Fibroblast of skin of left quadriceps (primary cell): ENCODE measurements around the gene USP40.

Source experiments
- DNase-seq, 2 experiments: peaks; one replicate each; pipeline ENCODE4 v3.0.0-alpha.2; 2013; ENCODE audit warnings: low read depth in 2 of 2

USP40 gene

DNA sequence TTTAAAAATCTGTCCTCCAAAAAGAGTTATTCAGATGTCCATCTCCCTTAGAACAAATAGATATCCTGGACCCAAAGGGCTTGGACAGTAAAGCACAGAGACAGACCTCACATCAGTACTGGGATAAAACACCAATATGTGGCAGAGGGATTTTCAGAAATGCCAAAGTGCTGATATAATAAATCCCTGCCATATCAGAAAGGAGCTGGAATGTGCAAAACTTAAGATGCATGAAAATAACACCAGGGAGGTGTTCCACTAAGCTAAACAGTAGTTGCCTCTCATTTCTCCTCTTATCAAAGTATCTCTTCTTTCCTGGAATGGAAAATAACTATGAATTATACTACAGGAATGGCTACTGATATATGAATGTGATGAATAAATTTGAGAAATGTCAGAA is 13.2 kb downstream of the USP40 start:
- no peak for DNase-seq

DNA sequence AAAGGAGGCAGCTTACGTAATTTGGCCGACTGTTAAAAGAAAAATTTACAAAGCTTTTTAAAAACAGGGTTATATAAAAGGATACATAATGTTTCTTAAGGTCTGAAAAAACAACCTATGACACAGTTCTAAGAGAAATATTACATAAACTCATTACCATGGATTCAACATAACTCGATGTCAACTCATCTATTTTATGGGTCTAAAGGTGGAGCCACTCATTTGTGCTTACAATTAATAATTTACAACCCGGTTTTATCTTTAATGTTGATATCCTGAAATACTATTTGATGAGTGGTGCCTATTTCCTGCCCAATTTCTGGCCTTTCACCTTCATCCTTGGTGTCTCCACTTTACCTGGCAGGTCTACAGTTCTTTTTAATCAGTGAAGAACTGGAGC is 15.1 kb downstream of the USP40 start:
- no peak for DNase-seq

GRCh38 chr2:233546774-233547173 is 19.8 kb downstream of the USP40 start:
- no peak for DNase-seq

DNA sequence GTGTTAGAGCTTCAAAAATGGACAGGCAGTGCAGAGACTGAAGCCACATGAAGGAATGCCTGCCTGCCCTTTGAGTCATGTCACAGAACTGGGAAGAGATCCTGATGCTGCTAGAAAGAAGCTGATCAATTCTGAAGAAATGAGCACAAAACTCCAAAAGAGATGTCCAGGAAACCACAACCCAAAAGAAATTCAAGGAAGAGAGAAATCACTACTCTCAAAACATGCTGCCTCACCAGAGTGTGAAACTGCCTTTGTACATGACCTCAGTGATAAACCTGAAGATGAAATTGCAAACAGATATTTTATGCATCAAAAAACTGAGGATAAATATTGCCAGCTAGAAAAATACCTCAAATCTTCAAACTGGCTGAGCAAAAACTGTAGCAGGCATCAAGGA is 20.5 kb downstream of the USP40 start:
- no peak for DNase-seq

DNA sequence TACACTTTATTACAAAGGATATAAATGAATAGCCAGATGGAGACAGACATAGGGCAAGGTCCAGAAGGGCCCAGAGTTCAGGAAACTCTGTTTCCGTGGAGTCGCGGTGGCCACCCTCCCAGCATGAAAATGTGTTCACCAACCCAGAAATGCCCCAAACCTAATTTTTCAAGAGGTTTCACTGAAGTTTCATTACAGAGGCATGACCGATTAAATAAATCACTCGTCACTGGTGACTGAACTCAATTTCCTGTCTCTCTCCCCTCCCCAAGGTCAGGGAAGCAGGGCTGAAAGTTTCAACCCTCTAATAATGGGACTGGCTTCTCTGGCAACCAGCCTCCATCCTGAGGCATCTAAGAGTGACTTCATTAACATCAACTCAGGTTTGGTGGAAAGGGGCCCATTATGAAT is 22.4 kb downstream of the USP40 start:
- DNase-seq = peak in 1 of 2 experiments; percentile 10

DNA sequence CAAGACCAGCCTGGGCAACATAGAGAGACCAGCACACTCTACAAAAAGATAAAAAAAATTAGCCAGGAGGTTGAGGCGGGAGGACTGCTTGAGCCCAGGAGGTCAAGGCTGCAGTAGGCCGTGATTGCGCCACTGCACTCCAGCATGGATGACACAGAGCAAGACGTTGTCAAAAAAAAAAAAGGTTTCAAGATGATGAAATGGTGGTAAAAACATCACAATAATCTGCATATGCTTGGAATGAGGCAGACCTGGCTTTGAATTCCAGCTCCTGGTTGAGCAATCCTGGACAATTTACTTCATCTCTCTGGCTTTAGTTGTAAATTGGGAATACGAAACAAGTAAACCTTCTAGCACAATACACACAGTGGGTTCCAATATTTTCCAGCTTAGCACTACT is 24.1 kb downstream of the USP40 start:
- DNase-seq = peak; percentile 62 to 65

- DNase-seq = no peak
Measured at GRCh38 chr2:233538741-233539140, 27.8 kb downstream of the USP40 start.

GRCh38 chr2:233535271-233535670 is 31.3 kb downstream of the USP40 start:
- DNase-seq = no peak

GRCh38 chr2:233532971-233533370 is 33.6 kb downstream of the USP40 start:
- DNase-seq = no peak

GRCh38 chr2:233531955-233532354 is 34.6 kb downstream of the USP40 start:
- DNase-seq = no peak

GRCh38 chr2:233530381-233530780 is 36.2 kb downstream of the USP40 start:
- DNase-seq = no peak

DNA sequence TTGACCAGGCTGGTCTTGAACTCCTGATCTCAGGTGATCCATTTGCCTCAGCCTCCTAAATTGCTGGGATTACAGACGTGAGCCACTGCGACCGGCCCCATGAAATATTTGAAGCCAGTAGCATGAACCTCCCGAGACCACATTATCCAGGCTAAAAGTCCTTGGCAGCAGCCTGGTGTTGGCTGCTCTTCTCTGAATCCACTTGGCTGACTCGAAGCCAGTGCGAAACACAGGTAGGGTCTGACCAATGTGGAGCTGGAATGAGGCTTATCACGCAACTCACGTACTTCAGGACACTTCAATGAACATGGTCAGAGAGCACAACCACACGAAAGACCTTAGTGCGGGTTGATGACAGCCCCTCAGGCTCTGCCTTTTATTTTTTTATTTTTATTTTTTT is 38.4 kb downstream of the USP40 start:
- no peak for DNase-seq

GRCh38 chr2:233525791-233526190 is 40.8 kb downstream of the USP40 start:
- no peak for DNase-seq

- no peak for DNase-seq
Measured at GRCh38 chr2:233519787-233520611, 46.6 kb downstream of the USP40 start.

- no peak for DNase-seq
Measured at GRCh38 chr2:233513953-233514655, 52.5 kb downstream of the USP40 start.

DNA sequence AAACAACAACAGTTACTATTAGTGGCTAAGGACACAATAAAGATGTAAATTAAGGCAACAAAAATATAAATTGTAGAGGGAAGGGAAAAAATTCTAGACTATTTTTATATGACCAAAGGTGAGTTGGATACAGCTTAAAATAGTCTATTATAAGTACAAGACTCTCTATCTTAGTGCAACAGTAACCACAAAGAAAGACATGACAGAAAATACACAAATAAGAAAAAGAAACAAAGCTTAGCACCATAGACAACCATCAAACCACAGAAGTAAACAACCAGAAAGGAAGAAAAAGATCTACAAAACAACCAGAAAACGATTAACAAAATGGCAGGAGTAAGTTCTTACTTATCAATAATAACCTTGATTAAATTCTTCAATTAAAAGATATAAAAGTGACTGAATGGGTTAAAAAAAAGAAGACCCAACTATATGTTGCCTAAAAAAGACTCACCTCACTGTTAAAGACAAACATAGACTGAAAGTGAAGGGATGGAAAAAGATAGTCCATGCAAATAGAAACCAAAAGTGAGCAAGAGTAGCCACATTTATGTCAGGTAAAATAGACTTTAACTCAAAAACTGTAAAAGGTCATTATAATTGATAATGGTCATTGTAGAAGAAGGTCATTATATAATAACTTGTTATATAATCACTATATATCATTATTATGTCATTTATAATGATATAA is 62.5 kb downstream of the USP40 start:
- no peak for DNase-seq

DNA sequence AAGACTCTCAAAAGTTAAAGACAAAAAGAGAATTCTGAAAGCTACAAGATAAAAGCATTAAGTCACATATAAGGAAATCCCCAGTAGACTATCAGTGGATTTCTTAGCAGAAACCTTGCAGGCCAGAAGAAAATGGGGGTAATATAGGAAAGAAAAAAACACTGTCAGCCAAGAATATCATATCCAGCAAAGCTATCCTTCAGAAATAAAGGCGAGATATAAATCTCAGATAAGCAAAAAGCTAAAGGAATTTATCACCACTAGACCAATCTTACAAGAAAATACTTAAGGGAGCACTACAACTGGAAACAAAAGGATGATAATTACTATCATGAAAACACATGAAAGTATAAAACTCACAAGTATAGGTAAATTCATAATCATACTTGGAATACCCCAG is 63.1 kb downstream of the USP40 start:
- DNase-seq = no peak

DNA sequence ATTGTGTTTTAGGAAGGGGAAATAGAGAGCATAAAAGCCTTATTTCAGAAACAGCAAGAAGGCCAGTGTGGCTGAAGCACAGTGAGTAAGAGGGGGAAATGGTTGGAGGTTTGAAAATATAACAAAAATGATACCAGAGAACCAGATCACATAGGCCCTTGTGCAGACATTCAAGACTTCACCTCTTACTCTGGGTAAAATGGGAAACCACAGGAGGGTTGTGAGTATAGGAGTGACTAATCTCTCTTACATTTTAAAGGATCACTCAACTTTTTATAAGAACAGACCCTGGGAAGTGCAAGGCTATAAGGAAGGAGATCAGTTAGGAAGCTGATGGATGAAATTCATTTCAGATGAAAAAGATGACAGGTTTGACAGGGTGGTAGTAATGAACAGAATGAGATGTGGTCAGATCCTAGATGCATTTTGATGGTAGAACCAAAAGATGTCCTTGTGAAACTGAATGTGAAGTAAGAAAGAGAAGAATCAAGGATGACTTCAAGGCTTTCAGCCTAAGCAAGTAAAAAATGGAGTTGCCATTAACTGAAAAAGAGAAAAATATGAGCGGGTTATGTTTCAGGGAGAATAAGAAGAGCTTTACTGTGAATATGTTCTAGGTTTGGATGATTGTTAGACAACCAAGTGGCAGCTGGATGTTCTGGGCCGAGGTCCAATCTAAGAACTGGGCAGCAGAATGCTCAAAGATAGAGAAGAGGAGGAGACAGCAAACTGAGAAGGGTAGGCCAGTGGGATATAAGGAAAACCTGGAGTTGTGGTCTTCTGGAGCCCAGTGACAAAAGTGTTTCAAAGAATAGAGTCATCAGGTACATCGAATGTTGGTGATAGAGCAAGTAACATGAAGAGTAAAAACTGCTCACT is 65.1 kb downstream of the USP40 start:
- peak; percentile 17 to 27 for DNase-seq

DNA sequence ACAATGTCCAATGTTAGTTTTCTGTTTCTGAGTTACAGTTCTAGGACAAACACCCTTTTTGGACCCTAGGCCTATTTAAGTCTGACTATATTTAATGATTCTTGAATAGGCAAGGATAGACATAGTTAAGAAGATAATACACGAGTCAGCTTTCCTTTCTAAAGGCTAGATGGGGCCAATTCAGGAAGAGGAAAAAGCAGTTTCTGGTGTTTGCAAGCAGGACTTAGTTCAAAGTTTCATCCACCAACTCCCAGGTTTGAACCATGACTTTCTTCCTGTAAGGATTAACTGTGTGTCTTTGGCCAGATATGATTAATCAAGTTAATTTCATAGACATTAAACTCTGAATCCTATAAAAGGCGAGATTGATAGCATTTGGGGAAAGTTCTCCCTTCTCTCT is 66.7 kb downstream of the USP40 start:
- no peak for DNase-seq

- DNase-seq = no peak
Measured at GRCh38 chr2:233498126-233498525, 68.5 kb downstream of the USP40 start.

- DNase-seq = no peak
Measured at GRCh38 chr2:233497692-233498091, 68.9 kb downstream of the USP40 start.
